ENCODE results near the gene SMG5. TPM values are rescaled to one million over a fixed set of nuclear protein-coding genes. Genes with fewer than 3 reads are reported as not detected.

SMG5 gene
- total RNA-seq, 4 donors from 2014 or later, result 52.3 to 96.1 (median 69.4) TPM

GRCh38 chr1:156228501-156228900, 54.1 kb downstream of the SMG5 start:
- Histone ChIP-seq H3K27me3 (no peaks in the 10 kb centered on the region), H3K27ac (replicated peaks in 1 of 4) (no peak overlapping the region), H3K4me1 (peaks cover 7 to 27% (median 23%) of the 10 kb centered on the region in 4 donors), H3K9me3 (no peaks in the 10 kb centered on the region), H3K4me3 (no peak overlapping the region), H3K36me3 (peaks cover 9 to 62% (median 32%) of the 10 kb centered on the region in 4 donors)
- intact Hi-C loops (cut with DNase I), result no loop called here
- 76% methylated on average over 7 of the region's 7 CpGs for WGBS
- TF ChIP-seq POLR2A (IDR thresholded peaks at IDR 0.05; ENCODE audit: low read depth) (no peak), CTCF (IDR thresholded peaks at IDR 0.05) (no peak), POLR2AphosphoS5 (IDR thresholded peaks at IDR 0.05) (no peak), EP300 (IDR thresholded peaks at IDR 0.05) (no peak)
- DNase-seq (ENCODE audit: extremely low spot score), result no peak

GRCh38 chr1:156226782-156227181, 55.8 kb downstream of the SMG5 start:
- intact Hi-C loops (cut with DNase I), result no loop called here
- no peak overlapping the region for H3K27ac ChIP-seq (replicated peaks in 1 of 4)
- H3K9me3 ChIP-seq, result no peaks in the 10 kb centered on the region
- TF ChIP-seq POLR2AphosphoS5 (IDR thresholded peaks at IDR 0.05), result no peak
- TF ChIP-seq EP300 (IDR thresholded peaks at IDR 0.05), result no peak
- TF ChIP-seq CTCF (IDR thresholded peaks at IDR 0.05), result no peak
- no peak for TF ChIP-seq POLR2A (IDR thresholded peaks at IDR 0.05; ENCODE audit: low read depth)
- H3K4me3 ChIP-seq, result no peak overlapping the region
- peaks cover 12 to 66% (median 45%) of the 10 kb centered on the region in 4 donors for H3K36me3 ChIP-seq
- no peaks in the 10 kb centered on the region for H3K27me3 ChIP-seq
- no peak for DNase-seq (ENCODE audit: extremely low spot score)
- 91% methylated on average over 3 of the region's 4 CpGs for WGBS
- peaks cover 7 to 27% (median 23%) of the 10 kb centered on the region in 4 donors for H3K4me1 ChIP-seq

DNA sequence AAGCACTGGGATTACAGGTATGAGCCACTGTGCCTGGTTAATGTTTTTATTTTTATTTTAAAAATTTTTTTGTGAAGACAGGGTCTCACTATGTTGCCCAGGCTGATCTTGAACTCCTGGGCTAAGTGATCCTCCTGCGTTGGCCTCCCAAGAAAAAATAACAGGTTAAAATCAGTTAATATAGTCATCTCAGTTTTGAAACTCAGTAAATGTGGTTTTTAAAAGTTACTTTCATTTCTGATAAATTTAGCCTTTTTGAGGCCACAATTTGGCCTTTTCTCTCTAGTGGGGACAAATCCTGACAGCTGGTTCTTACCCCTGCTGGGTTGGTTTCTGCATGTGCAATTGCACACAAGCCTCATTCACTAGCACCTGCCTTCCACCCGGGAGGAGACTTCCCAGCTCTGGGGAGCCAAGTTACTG, 56.5 kb downstream of the SMG5 start:
- Histone ChIP-seq H3K9me3 (no peaks in the 10 kb centered on the region), H3K36me3 (peaks cover 12 to 71% (median 52%) of the 10 kb centered on the region in 4 donors), H3K27me3 (no peaks in the 10 kb centered on the region), H3K27ac (replicated peaks in 1 of 4) (no peak overlapping the region), H3K4me3 (no peak overlapping the region), H3K4me1 (peaks cover 7 to 27% (median 23%) of the 10 kb centered on the region in 4 donors)
- intact Hi-C loops (cut with DNase I), result no loop called here
- 76% methylated on average over 2 of the region's 2 CpGs for WGBS
- DNase-seq (ENCODE audit: extremely low spot score), result no peak
- no peak for TF ChIP-seq EP300 (IDR thresholded peaks at IDR 0.05)
- no peak for TF ChIP-seq POLR2AphosphoS5 (IDR thresholded peaks at IDR 0.05)
- no peak for TF ChIP-seq CTCF (IDR thresholded peaks at IDR 0.05)
- no peak for TF ChIP-seq POLR2A (IDR thresholded peaks at IDR 0.05; ENCODE audit: low read depth)

DNA sequence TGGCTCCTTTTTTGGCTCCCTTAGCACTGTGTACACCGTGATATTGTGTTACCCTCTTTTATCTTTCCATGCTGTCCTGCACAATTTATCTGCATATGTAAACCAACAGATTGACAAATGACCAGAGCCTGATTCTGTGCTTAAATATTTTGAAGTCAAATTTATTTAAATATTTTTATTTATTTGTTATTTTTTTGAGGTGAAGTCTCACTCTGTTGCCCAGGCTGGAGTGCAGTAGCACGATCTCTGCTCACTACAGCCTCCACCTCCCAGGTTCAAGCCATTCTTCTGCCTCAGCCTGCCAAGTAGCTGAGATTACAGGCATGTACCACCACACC, 57.0 kb downstream of the SMG5 start:
- no peak overlapping the region for H3K4me3 ChIP-seq
- peaks cover 12 to 76% (median 56%) of the 10 kb centered on the region in 4 donors for H3K36me3 ChIP-seq
- no peak for DNase-seq (ENCODE audit: extremely low spot score)
- H3K27ac ChIP-seq (replicated peaks in 1 of 4), result no peak overlapping the region
- H3K27me3 ChIP-seq, result no peaks in the 10 kb centered on the region
- intact Hi-C loops (cut with DNase I), result loop anchor here (1.0 to 2.0 kb wide), 2 partner anchors 79 to 135 kb away; no protein-coding TSS in a partner anchor
- H3K4me1 ChIP-seq, result peaks cover 7 to 27% (median 23%) of the 10 kb centered on the region in 4 donors
- 11% methylated on average over 2 of the region's 2 CpGs for WGBS
- no peaks in the 10 kb centered on the region for H3K9me3 ChIP-seq
- no peak for TF ChIP-seq EP300 (IDR thresholded peaks at IDR 0.05)
- no peak for TF ChIP-seq POLR2AphosphoS5 (IDR thresholded peaks at IDR 0.05)
- no peak for TF ChIP-seq POLR2A (IDR thresholded peaks at IDR 0.05; ENCODE audit: low read depth)
- no peak for TF ChIP-seq CTCF (IDR thresholded peaks at IDR 0.05)

Measured in esophagus muscularis mucosa (tissue), 4 donors.